HG02798 (cell line): ENCODE measurements around the gene EPHA10.
A peak's percentile ranks its signal among the peaks of the same experiment; 100 is the strongest.

Experiments
- ATAC-seq: cut with Tn5 transposase; IDR thresholded peaks from one replicate; pipeline ENCODE4 v1.9.1; 2021; ENCODE audit warnings: mild to moderate bottlenecking; ENCODE audit not compliant: unreplicated experiment, poor library complexity

The EPHA10 gene

GRCh38 chr1:37764888-37765441, at the start of gene EPHA10:
Gene EPHA10 (minus strand): TSS chr1:37765120. CDS start chr1:37765066, 54 bp downstream.
- ATAC-seq: no peak

GRCh38 chr1:37814252-37814651, 49.3 kb upstream of the EPHA10 start:
- no peak for ATAC-seq

- ATAC-seq: no peak
Measured at GRCh38 chr1:37813529-37814145, 48.7 kb upstream of the EPHA10 start.

GRCh38 chr1:37811027-37811655, 46.2 kb upstream of the EPHA10 start:
- peak; percentile 19 for ATAC-seq

DNA sequence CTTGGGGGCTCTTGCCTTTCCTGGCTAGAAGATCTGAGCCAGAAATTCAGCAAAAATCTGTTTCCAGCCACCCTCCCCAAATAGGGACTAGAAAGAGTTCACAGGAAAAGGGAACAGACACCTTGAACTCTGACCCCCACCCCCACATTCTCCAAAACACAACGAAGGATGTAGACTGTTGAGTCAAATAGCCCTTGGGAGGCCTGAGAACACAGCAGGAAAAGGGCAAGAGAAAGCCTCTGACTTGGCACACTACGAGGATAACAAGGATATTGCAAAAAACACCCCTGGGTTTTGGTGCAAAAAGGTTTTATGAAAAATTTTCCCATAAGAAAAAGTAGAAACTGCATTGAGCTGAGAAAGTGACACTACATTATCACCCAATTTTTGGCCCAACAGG, 45.0 kb upstream of the EPHA10 start:
- no peak for ATAC-seq

DNA sequence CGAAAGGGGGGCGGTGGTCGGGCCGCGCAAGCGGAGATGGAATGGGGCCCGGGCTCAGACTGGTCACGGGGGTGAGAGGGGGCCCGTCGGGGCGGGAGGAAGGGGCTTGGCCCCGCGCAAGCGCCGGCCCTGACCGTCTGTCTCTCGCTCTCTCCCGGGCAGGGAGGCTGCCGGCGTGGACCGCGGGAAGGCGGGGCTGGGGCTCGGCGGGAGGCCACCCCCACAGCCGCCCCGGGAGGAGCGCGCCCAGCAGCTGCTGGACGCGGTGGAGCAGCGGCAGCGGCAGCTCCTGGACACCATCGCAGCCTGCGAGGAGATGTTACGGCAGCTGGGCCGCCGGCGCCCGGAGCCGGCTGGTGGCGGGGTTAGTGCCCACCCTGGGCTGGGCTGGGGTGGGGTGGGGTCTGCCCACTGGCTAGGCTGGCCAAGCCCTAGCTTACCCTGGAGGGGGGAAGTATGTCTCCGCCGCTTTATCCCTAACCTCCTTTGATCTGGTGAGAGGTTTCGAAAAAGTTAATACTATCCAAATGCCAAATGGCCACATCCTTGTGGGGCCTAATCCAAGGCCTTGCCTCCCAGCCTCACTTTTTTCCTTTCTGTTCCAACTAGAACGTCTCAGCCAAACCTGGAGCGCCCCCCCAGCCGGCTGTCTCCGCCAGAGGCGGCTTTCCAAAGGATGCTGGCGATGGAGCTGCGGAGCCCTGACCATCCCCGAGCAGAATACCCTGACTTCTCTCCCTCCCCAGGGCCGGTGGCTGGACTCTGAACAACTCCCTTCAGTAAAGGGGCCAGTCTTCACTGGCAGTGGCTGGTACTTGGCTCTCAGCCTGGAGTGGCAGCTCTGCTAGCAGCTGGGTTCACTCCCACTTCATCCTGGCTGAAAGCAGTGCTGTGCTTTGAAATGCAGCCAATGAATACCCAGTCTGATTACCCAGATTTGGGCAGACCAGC, 43.7 kb upstream of the EPHA10 start:
- peak; percentile 44 for ATAC-seq

- ATAC-seq: peak; percentile 90
Measured at GRCh38 chr1:37807555-37808368, 42.8 kb upstream of the EPHA10 start, which contains the start of the genes C1orf122 and YRDC. Gene C1orf122 (plus strand): TSS chr1:37807790. CDS start chr1:37808405, 615 bp downstream. Gene YRDC (minus strand): TSS chr1:37808208. CDS start chr1:37808180, 28 bp downstream.

DNA sequence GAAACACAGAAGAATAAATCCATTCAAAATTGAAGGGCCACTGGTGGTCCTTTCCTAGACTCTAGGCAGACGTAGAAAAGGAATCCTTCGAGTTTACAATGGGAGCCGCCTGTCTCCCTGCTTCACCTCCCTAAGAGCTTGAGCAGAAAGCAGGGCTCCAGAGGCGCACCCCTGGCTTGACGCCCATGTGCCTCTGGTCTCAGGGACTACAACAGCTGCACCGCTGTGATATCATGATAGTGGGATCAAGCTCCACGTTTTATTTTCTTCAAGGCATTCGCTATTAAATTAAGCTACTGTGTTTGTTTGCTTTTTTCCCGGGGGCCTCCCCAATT, 42.3 kb upstream of the EPHA10 start:
- no peak for ATAC-seq

DNA sequence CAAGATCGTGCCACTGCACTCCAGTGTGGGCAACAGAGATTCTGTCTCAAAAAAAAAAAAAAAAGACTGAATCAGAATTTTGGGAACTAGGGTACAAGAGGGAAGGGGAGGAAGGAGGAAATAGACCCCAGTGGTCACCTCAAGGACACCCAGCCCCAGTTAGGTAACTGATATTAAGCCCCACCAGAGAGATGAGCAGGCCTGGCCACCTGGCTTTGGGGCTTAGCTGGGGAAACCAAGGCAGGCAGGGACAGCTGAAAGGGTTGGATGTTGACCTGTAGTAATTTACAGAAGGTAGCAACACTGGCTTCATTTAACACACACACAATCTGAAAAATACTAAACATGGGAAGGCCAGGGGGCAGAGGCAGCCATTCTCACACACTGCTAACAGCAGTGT, 37.5 kb upstream of the EPHA10 start:
- no peak for ATAC-seq

GRCh38 chr1:37797750-37798345, 32.9 kb upstream of the EPHA10 start:
- no peak for ATAC-seq

GRCh38 chr1:37795340-37796125, 30.6 kb upstream of the EPHA10 start:
- no peak for ATAC-seq

DNA sequence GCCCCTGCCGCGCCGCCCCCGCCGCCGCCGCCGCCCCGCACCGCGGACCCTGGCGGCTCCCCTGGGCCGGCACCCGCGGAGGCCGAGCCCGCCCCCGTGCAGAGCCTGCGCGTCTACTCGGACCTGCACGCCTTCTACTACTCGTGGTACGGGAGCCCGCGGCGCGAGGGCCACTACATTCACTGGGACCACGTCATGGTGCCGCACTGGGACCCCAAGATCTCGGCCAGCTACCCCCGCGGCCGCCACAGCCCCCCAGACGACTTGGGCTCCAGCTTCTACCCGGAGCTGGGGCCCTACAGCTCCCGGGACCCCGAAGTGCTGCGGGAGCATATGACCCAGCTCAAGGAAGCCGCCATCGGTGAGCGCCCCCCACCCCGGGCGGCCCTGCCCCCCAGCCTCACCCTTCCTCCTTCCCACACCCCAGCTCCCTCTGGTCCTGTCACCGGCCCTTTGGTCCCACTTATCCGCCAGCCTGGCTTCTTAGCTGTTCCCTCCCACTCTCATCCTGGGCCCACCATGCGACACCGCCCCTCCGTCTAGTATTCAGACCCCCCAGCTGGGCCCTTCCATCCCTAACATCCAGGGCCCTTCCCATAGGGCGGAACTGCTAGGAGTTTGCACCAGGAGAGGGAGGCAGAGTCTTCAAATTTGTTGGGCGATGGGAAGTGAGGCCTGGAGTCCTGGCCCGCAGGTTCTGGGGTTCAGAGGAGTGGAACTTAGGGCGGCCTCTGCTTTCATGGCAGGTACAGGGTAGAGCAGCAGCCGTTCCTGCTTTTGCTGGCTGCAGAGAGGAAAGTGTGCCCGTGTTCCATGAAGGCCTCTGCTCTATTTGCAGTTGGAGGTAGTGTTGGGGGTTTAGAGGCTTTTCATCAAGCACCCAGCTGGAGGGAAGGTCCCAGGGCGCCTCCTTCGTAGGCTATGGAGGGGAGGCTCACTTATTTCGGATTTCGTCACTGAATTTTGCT, 29.7 kb upstream of the EPHA10 start:
- ATAC-seq: no peak

GRCh38 chr1:37793773-37794371, 29.0 kb upstream of the EPHA10 start, which contains the start of gene MANEAL:
Gene MANEAL (plus strand): TSS chr1:37793847. CDS start chr1:37794183, 336 bp downstream.
- ATAC-seq: peak; percentile 73

DNA sequence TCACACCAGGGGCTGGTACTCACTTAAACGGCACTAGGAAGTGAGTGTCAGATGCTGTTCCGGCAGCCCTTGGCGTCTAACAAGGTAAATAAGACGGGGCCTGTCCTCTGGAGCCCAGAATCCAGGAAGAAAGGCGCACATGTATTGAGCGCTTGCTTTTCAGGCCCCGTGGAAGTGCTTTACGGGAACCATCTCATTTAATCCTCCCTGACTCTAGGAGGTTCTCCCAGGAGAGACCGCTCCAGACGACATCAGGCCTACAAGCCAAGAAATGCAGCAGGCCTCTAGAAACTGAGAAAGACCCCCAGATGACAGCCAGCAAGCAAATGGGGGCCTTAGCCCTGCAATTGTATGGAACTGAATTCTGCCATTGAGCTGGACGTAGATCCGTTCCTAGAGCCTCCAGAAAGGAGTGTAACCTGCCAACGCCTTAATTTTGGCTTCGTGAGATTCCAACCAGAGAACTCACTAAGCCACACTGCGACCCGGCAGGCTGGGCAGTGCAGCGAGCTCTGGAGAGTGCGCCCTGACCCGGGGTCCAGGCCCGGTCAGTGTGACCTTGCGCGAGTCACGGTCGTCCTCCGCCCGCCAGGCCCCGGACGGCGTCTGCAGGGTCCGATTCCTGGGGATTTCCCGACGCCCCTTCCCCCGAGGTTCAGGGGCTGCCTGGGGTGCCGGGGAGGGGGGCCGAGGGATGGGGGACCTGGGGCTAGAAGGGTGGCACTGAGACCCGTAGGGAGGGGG, 28.2 kb upstream of the EPHA10 start:
- ATAC-seq: no peak

- no peak for ATAC-seq
Measured at GRCh38 chr1:37782491-37782890, 17.6 kb upstream of the EPHA10 start.

DNA sequence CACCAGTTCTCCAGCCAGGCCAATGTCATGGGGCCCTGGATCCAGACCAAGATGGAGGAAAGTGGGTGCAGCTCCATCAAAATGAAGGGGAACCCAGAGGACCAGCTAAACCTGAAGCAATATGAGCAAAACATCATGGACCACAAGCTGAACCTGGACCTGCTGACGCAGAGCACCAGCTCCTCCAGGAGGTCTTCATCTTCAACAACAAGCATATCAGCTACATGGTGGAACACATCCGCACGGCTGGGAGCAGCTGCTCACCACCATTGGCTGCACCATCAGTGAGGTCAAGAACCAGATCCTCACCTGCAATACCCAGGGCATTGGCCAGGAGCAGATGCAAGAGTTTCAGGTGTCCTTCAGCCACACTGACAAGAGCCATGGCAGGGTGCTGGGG, 13.7 kb upstream of the EPHA10 start:
- ATAC-seq: no peak
